Lung (tissue), 12 donors: Measurements from ENCODE around the gene CEP85. TPM values are rescaled to one million over a fixed set of nuclear protein-coding genes. Genes with fewer than 3 reads are reported as not detected.
"Not testable (repeated sequence)": the region's sequence is repeated elsewhere in the genome, so short reads cannot be mapped to it uniquely, and the experiment has no call there.

Experiments
- ATAC-seq: fragments of 200-7000 bp; cut with Tn5 transposase; one replicate; pipeline ENCODE4 v1.9.1; 2020; ENCODE audit warnings: moderate number of reproducible peaks; ENCODE audit not compliant: insufficient read depth, low FRiP score
- DNase-seq, 3 donors: peaks; one replicate each; pipeline ENCODE4 v3.0.0-alpha.2; 2013 to 2017
- H3K27ac ChIP-seq, 2 donors: one replicate each; pipeline ENCODE4 v1.5.1; 2013; ENCODE audit warnings: mild to moderate bottlenecking in 2 of 2, moderate library complexity in 2 of 2, control low read depth in 1 of 2, inconsistent platforms in 1 of 2, low read depth in 1 of 2, low read length in 1 of 2
- H3K27me3 ChIP-seq, 3 donors: one replicate each; pipeline ENCODE4 v1.5.1; 2013; ENCODE audit warnings: low read length in 2 of 3; ENCODE audit not compliant: control insufficient read depth in 3 of 3, insufficient read depth in 3 of 3
- H3K36me3 ChIP-seq, 4 donors: one replicate each; pipeline ENCODE4 v1.5.1; 2013; ENCODE audit warnings: low read length in 4 of 4, mild to moderate bottlenecking in 1 of 4, moderate library complexity in 1 of 4; ENCODE audit not compliant: control insufficient read depth in 4 of 4, insufficient read depth in 4 of 4
- H3K4me1 ChIP-seq, 5 donors: one replicate each; pipeline ENCODE4 v1.5.1; 2013; ENCODE audit warnings: low read length in 5 of 5, mild to moderate bottlenecking in 2 of 5, moderate library complexity in 1 of 5; ENCODE audit not compliant: control insufficient read depth in 5 of 5, insufficient read depth in 5 of 5
- H3K4me3 ChIP-seq: one replicate; pipeline ENCODE4 v1.5.1; 2013; ENCODE audit warnings: mild to moderate bottlenecking, control low read depth, moderate library complexity
- H3K9ac ChIP-seq, 2 donors: one replicate each; pipeline ENCODE4 v1.5.1; 2013; ENCODE audit warnings: low read length in 2 of 2, control low read depth in 1 of 2; ENCODE audit not compliant: insufficient read depth in 1 of 2
- H3K9me3 ChIP-seq, 4 donors: one replicate each; pipeline ENCODE4 v1.5.1; 2013; ENCODE audit warnings: low read length in 3 of 4, mild to moderate bottlenecking in 1 of 4, moderate library complexity in 1 of 4; ENCODE audit not compliant: control insufficient read depth in 4 of 4, insufficient read depth in 3 of 4
- CTCF ChIP-seq: IDR thresholded peaks from 2 replicates; pipeline ENCODE4 v1.5.1; 2012; ENCODE audit warnings: mild to moderate bottlenecking; ENCODE audit errors: control extremely low read depth, extremely low read depth
- WGBS, 2 donors: extraction: QIAGEN DNeasy Blood & Tissue Kit; methylation state at CpG; one replicate each; pipeline ENCODE4 v1.1.7; 2013; 5-methylcytosine and 5-hydroxymethylcytosine counted together
- polyA plus RNA-seq, 2 donors: library from polyadenylated mRNA; stranded (reverse); fragments of 200-250 nt; gene quantifications; one replicate each; pipeline ENCODE4 v1.2.1, GENCODE V29; 2013
- total RNA-seq, 2 donors: library from RNA; depleted of rRNA in 1 of 2; stranded (reverse); fragments of >200 nt in 1 of 2; gene quantifications; one replicate each; pipeline ENCODE4 v1.2.1, GENCODE V29; 2014 to 2021
- donor health status: control.
- donor health status: control.
- donor health status: Bipolar disorder and iron deficiency.
- donor health status: healthy.
- donor health status: DM: yes; HTN: yes; CAD: no.

Gene CEP85
- total and polyA plus RNA-seq, 4 donors, result 5.4 to 10.8 (median 7.8) TPM

- H3K4me3 ChIP-seq, result no peak overlapping the region
- peak overlapping the region in 1 of 2 donors; percentile 26 for H3K27ac ChIP-seq
- no peaks in the 10 kb centered on the region for H3K27me3 ChIP-seq
- 24 to 40% methylated on average over 6 of the region's 6 CpGs for WGBS, 2 donors
- no peaks in the 10 kb centered on the region for H3K36me3 ChIP-seq
- DNase-seq (no peak), ATAC-seq (no peak)
- H3K4me1 ChIP-seq, result peaks cover 0 to 11% (median 5%) of the 10 kb centered on the region in 5 donors
- H3K9me3 ChIP-seq, result no peaks in the 10 kb centered on the region
- no peak overlapping the region for H3K9ac ChIP-seq
- no peak for TF ChIP-seq CTCF
Observed at GRCh38 chr1:26307363-26307781, 73.4 kb downstream of the CEP85 start.

GRCh38 chr1:26307966-26308899 lies 74.2 kb downstream of the CEP85 start:
- not testable (repeated sequence) for DNase-seq, H3K36me3 ChIP-seq, H3K27me3 ChIP-seq, H3K4me3 ChIP-seq, H3K9ac ChIP-seq, H3K9me3 ChIP-seq, ATAC-seq
- peak overlapping the region in 1 of 2 donors; percentile 80 for H3K27ac ChIP-seq
- WGBS, 2 donors, result 76% methylated on average over 21 of the region's 21 CpGs
- H3K4me1 ChIP-seq, result peaks cover 0 to 11% (median 5%) of the 10 kb centered on the region in 5 donors

GRCh38 chr1:26314501-26314900 lies 80.5 kb downstream of the CEP85 start:
- 82 to 94% methylated on average over 5 of the region's 5 CpGs for WGBS, 2 donors
- no peak overlapping the region for H3K4me3 ChIP-seq
- H3K27ac ChIP-seq, result no peak overlapping the region
- H3K9me3 ChIP-seq, result no peaks in the 10 kb centered on the region
- H3K9ac ChIP-seq, result no peak overlapping the region
- TF ChIP-seq CTCF, result no peak
- H3K36me3 ChIP-seq, result no peaks in the 10 kb centered on the region
- H3K27me3 ChIP-seq, result peaks cover 0 to 2% (median 0%) of the 10 kb centered on the region in 3 donors
- H3K4me1 ChIP-seq, result no peaks in the 10 kb centered on the region
- ATAC-seq (no peak), DNase-seq (no peak)
